ENCODE measurements around the gene WLS. TPM values are rescaled to one million over a fixed set of nuclear protein-coding genes. Genes with fewer than 3 reads are reported as not detected.

The WLS gene
- total RNA-seq, 1 donor from 2014 or later: 99.6 TPM

DNA sequence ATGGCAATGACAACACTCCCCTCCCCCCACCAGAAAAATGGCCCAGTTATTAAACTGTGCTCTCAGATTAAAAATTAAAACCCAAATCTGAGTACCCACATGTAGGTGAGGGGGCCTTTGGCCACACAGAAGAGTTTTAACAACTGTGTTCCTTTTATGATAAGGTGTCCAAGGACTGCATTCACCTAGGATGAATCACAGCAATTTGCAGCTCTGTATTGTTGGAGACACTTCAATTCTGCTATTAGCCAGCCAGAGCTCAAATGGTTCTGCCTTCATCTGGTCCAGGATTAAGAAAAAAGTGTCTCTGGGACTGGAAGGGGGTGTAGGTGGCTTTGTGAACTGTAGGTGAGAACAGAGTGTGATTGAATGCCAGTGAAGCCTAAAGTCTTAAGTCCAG is 138.6 kb downstream of the WLS start:
- Mint-ChIP-seq H3K9me3 (ENCODE audit: unreplicated experiment) (no peaks in the 10 kb centered on the region), H3K4me1 (ENCODE audit: unreplicated experiment) (no peaks in the 10 kb centered on the region), H3K27me3 (ENCODE audit: unreplicated experiment) (no peaks in the 10 kb centered on the region), H3K36me3 (ENCODE audit: low read depth, unreplicated experiment) (no peaks in the 10 kb centered on the region), H3K27ac (ENCODE audit: unreplicated experiment) (no peak overlapping the region), H3K4me3 (ENCODE audit: unreplicated experiment) (no peak overlapping the region)
- DNase-seq (ENCODE audit: low spot score): no peak
- no peak for TF ChIP-seq CTCF (IDR thresholded peaks at IDR 0.05; ENCODE audit: unreplicated experiment)

DNA sequence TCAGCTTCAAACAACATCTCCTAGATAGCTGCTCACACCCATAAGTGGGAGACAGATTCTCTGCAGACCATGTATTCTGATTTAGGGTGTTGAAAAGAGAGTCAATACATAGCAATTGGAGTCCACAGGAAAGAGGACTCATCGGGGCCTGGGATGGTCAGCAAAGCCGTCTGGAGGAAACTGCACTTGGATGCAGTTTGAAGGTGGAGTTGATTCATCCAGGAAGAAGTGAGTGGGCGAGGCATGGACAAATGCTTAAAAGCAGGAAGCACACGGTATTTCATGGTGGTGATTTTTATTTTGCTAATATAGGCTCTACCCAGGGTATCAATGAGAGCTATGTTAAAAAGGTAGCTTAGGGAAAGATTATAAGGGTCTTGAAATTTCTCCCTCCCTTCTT is 145.1 kb downstream of the WLS start:
- TF ChIP-seq CTCF (IDR thresholded peaks at IDR 0.05; ENCODE audit: unreplicated experiment): no peak
- Mint-ChIP-seq H3K27ac (ENCODE audit: unreplicated experiment) (no peak overlapping the region), H3K36me3 (ENCODE audit: low read depth, unreplicated experiment) (no peaks in the 10 kb centered on the region), H3K27me3 (ENCODE audit: unreplicated experiment) (no peaks in the 10 kb centered on the region), H3K4me1 (ENCODE audit: unreplicated experiment) (no peaks in the 10 kb centered on the region), H3K4me3 (ENCODE audit: unreplicated experiment) (no peak overlapping the region), H3K9me3 (ENCODE audit: unreplicated experiment) (no peaks in the 10 kb centered on the region)
- no peak for DNase-seq (ENCODE audit: low spot score)

- no peak overlapping the region for H3K4me3 Mint-ChIP-seq (ENCODE audit: unreplicated experiment)
- H3K27ac Mint-ChIP-seq (ENCODE audit: unreplicated experiment): no peak overlapping the region
- no peak for DNase-seq (ENCODE audit: low spot score)
- no peaks in the 10 kb centered on the region for H3K36me3 Mint-ChIP-seq (ENCODE audit: low read depth, unreplicated experiment)
- no peak for TF ChIP-seq CTCF (IDR thresholded peaks at IDR 0.05; ENCODE audit: unreplicated experiment)
- H3K9me3 Mint-ChIP-seq (ENCODE audit: unreplicated experiment): no peaks in the 10 kb centered on the region
- H3K4me1 Mint-ChIP-seq (ENCODE audit: unreplicated experiment): no peaks in the 10 kb centered on the region
- no peaks in the 10 kb centered on the region for H3K27me3 Mint-ChIP-seq (ENCODE audit: unreplicated experiment)
Measured at GRCh38 chr1:68085752-68086151, 146.6 kb downstream of the WLS start.

- Mint-ChIP-seq H3K4me1 (ENCODE audit: unreplicated experiment) (no peaks in the 10 kb centered on the region), H3K27ac (ENCODE audit: unreplicated experiment) (no peak overlapping the region), H3K9me3 (ENCODE audit: unreplicated experiment) (no peaks in the 10 kb centered on the region), H3K4me3 (ENCODE audit: unreplicated experiment) (no peak overlapping the region), H3K36me3 (ENCODE audit: low read depth, unreplicated experiment) (no peaks in the 10 kb centered on the region), H3K27me3 (ENCODE audit: unreplicated experiment) (peaks cover 3% of the 10 kb centered on the region)
- TF ChIP-seq CTCF (IDR thresholded peaks at IDR 0.05; ENCODE audit: unreplicated experiment): no peak
- no peak for DNase-seq (ENCODE audit: low spot score)
Measured at GRCh38 chr1:68083686-68084085, 148.6 kb downstream of the WLS start.

DNA sequence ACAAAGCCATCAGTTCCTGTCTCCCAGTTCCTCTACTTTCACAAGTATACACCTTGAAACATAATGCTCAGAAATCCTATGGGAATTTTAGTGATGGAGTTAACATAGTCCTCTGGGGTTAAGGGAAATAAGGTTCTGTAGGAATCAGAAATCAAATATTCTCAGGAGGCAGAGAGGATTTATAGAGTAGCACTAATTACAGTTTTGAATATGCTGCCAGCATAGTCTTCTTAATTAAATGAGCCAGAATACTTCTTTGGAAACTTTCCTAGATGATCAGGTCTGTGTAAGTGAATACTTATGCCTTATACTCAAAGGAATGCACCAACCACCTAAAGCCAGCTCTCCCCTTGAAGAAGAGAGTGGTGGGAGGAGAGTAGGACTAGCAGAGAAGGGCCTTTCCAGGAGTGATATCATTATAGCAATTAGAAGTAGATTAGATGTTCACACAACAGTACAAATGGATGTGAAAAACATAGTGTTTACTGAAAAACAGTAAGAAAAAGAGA is 150.5 kb downstream of the WLS start:
- no peak for TF ChIP-seq CTCF (IDR thresholded peaks at IDR 0.05; ENCODE audit: unreplicated experiment)
- H3K9me3 Mint-ChIP-seq (ENCODE audit: unreplicated experiment): no peaks in the 10 kb centered on the region
- H3K36me3 Mint-ChIP-seq (ENCODE audit: low read depth, unreplicated experiment): no peaks in the 10 kb centered on the region
- H3K27me3 Mint-ChIP-seq (ENCODE audit: unreplicated experiment): peaks cover 3% of the 10 kb centered on the region
- no peak overlapping the region for H3K27ac Mint-ChIP-seq (ENCODE audit: unreplicated experiment)
- H3K4me3 Mint-ChIP-seq (ENCODE audit: unreplicated experiment): no peak overlapping the region
- H3K4me1 Mint-ChIP-seq (ENCODE audit: unreplicated experiment): no peaks in the 10 kb centered on the region
- DNase-seq (ENCODE audit: low spot score): no peak

All from endothelial cell (in vitro differentiated cells).